Activated CD4-positive, alpha-beta T cell treated with anti-CD3 and anti-CD28 coated beads for 48 hours (primary cell): Measurements from ENCODE around the gene HIC2.
A peak's percentile ranks its signal among the peaks of the same experiment; 100 is the strongest.
"Not testable (repeated sequence)": the region's sequence is repeated elsewhere in the genome, so short reads cannot be mapped to it uniquely, and the experiment has no call there.

ENCODE experiments used
- DNase-seq: peaks from one replicate; pipeline ENCODE4 v3.0.0-alpha.2; 2020

The HIC2 gene

GRCh38 chr22:21450858-21451353, 33.7 kb downstream of the HIC2 start:
- no peak for DNase-seq

DNA sequence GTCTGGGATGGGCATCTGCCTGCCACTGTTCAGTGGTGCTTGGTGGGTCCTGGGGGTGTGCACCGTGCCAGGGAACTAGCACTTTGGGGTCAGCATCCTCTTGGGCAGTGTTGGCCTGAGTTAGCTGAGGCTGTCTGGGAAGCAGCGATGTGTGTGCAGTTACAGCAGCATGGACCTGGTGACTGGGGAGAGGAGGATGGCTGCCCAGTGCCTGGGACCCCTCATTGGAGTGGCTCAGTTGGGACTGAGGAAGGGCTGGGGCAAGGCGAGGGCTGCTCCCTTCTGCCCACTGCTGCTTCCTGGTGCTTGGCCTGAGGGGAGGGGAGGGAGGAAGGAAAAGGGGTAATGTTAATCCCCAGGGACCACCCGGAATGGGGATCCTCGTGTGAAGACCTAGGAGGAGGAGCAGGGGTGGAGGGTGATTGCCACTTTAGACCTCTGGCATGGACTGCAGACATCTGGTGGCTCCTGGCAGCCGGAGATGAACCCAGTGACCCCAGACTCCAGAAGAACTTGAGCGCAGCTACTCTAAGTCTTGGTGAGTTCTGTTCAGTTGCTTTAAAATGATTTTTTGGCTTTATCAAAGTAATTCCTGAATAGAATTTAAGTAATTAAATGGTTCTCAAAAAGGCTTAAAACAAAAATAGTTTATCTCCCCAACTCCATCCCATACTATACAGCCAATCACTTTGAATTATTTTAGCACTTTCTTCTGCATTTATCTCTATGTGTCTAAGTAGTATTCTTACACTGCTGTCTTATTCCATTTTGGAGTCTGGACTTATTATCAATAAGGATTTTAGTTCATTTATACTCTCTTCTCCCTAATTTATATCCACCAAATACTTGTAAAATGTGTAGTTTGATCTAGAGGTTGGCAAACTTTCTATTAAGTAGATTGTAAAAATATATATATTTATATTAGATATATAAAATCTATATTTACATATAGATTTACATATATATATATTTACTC, 34.7 kb downstream of the HIC2 start:
- DNase-seq: no peak

GRCh38 chr22:21452666-21453065, 35.5 kb downstream of the HIC2 start:
- not testable (repeated sequence) for DNase-seq

GRCh38 chr22:21454998-21455333, 37.8 kb downstream of the HIC2 start:
- DNase-seq: not testable (repeated sequence)

- no peak for DNase-seq
These were observed 38.3 kb downstream of the HIC2 start for GRCh38 chr22:21455334-21456089.

- DNase-seq: no peak
These were observed 40.0 kb downstream of the HIC2 start for GRCh38 chr22:21457023-21457787.

DNA sequence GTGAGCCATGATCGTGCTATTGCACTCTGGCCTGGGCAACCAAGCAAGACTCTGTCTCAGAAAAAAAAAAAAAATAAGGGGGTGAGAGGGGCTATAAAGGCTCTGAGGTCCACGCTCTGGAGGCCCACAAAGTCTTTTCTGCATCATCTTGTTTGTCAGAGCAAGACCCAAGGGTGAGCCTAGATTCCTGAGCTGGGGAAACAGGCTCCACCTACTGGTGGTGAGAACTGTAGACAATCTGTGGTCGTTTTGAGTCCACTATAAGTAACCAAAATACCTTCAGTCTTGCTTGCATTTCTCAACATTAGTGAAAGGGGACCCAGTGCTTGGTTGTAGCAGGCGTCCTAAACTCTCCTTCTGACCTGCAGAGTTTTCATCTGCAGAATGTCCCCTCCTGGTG, 45.5 kb downstream of the HIC2 start:
- DNase-seq: not testable (repeated sequence)

DNA sequence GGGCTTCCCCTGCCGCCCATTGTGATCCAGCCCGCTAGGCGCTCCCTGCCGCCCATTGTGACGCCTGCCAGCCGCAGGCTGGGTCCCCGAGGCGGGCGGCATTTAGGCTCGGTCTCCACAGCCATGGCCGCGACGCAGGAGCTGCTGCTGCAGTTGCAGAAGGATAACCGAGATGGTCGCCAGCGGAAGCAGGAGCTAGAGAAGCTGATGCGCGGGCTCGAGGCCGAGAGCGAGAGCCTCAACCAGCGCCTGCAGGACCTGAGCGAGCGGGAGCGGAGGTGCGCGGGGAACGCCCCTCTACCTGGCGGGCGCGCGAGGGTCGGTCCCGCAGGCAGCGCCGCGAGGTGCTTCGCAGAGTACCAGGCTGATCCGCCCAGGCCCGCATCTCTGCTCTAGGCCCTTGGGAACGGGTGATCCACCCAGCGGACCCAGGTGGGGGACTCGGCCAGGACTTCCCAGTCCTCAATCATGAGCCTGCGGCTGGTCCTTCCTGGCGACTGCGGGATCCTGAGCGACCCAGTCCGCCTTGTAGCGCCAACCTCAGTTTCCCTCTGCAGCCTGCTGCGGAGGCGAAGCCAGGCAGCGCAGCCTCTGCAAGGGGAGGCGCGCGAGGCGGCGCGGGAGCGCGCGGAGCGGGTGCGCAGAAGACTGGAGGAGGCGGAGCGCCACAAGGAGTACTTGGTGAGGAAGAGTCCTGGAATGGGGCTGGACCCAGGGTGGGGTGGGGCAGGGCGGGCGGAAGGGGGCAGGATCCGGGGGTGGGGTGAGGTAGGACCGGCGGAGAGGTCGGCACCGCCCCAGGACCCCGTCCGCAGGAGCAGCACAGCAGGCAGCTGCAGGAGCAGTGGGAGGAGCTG, 50.4 kb downstream of the HIC2 start, which contains the start of gene TMEM191C:
Gene TMEM191C (plus strand): TSS at position 51 of the 857 bp plus-strand sequence. CDS start 73 bp downstream, at position 124.
- not testable (repeated sequence) for DNase-seq

DNA sequence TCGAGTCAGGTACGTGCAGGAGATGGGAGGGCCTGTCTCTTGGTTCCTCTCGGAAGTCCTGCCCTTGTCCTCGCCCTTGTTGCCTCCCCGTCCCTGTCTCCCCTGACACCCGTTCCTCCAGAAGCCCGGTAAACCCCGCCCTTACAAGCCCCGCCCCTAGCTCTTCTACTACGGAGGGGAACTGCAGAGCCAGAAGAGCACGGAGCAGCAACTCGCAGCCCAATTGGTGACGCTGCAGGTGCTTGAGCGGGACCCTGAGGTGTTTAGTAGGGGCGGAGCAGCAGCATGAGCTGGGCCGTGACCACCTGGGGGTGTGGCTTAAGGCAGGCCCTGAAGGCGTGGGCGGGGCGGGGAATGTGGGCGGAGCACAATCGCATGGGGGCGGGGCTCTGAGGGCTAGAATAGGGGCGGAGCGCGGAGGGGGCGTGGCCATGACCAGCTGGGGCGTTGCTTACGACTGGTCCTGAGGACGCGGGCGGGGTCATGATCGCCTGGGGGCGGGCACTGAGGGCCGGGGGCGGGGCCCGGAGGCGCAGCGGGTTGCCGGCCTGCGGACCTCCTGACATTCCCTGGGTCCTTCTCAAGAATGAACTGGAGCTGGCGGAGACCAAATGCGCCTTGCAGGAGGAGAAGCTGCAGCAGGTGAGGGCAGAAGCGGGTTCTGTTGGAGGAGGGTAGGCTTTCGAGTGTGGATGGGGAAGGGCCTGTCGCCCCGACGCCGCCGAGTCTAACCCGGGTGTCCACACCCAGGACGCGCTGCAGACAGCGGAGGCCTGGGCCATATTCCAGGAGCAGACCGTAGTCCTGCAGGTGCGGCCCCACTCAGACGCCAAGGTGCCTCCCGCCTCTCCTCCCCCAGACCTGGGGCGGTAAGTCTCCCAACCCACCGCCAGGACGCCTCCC, 51.3 kb downstream of the HIC2 start:
- DNase-seq: peak; percentile 96

GRCh38 chr22:21469097-21469994, 52.2 kb downstream of the HIC2 start:
- peak; percentile 37 for DNase-seq

DNA sequence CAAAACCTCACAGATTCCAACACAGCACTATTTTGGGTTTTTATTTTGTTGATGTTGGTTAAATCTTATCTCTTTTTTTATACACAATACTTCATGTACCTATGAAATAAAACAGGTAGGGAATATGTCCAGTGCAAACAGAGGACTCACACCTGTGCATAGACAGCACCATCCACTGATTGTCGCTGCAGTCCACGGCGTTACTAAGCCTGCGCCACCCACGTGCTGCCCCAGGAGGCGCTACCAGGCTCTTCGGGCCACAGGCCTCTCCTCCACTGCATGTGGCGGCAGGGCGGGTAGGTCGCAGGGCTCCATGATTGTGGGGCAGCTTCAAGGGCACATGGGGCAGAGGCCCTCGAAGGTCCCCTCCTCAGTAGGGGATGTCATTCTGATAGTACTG, 55.8 kb downstream of the HIC2 start:
- DNase-seq: not testable (repeated sequence)

DNA sequence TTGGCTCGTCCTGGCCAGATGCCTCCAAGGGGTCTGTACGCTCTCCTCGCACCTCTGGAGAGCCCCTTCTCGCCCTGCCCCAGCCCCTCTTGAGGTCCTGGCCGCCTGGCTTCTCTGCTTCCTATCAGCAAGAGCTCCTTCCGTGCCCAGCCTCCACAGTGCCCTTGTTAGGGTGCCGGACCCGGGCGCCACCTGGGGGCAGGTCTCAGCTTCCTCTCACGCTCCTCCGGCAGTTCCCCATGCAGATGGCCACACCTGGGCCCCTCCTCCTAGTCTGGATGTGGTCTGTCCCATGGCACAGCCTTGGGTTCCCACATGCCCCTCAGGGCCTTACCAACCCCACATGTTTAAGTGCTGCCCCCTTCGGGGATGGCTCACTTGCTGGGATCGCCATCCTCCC, 56.5 kb downstream of the HIC2 start:
- not testable (repeated sequence) for DNase-seq

- not testable (repeated sequence) for DNase-seq
These were observed 66.9 kb downstream of the HIC2 start for GRCh38 chr22:21484039-21484438.

GRCh38 chr22:21487723-21488122, 70.6 kb downstream of the HIC2 start:
- DNase-seq: not testable (repeated sequence)

DNA sequence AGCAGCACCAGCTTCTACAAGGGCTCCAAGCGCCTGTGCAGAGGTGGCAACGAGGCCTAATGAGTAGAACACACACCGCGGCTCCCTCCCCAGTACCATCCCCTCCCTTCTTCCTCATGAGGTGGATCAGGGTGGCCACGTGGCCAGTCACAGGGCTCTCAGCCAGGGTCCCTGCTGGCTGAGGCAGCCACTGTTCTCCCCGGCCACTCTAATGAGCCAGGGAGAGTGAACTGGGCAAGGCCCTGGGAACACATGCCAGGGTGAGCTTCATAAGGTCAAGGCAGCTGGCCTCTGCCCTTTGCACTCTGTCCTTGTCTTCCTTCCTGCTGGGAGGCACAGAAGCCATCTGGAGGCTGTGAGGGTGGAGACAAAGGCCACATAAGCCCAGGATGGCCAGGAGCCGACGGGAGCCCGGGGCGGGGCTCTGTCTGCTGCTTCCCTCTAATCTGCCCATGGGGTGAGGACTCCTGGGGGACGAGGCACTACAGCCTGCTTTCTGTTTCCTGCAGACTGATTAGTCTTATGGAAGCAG, 72.0 kb downstream of the HIC2 start:
- not testable (repeated sequence) for DNase-seq

GRCh38 chr22:21490556-21490955, 73.4 kb downstream of the HIC2 start:
- DNase-seq: not testable (repeated sequence)

DNA sequence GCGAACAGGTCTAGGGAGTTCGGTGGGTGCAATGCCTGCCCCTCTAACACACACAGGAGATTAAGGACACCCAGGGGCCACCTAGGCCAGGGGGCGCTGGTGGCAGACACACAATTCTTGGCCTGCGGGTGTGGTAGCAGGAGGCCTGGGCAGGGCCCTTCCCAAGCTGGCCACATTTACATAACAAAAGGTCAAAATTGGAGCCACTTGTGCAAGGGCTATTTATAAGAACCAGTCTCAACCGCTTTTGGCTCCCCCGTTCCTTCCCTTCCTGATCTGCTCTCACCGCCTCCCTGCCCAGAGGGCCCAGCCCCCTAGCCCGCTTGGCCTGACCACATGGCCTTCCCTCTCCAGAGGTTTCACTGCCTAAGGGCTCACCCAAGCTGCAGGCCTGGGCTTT, 75.1 kb downstream of the HIC2 start:
- DNase-seq: not testable (repeated sequence)

DNA sequence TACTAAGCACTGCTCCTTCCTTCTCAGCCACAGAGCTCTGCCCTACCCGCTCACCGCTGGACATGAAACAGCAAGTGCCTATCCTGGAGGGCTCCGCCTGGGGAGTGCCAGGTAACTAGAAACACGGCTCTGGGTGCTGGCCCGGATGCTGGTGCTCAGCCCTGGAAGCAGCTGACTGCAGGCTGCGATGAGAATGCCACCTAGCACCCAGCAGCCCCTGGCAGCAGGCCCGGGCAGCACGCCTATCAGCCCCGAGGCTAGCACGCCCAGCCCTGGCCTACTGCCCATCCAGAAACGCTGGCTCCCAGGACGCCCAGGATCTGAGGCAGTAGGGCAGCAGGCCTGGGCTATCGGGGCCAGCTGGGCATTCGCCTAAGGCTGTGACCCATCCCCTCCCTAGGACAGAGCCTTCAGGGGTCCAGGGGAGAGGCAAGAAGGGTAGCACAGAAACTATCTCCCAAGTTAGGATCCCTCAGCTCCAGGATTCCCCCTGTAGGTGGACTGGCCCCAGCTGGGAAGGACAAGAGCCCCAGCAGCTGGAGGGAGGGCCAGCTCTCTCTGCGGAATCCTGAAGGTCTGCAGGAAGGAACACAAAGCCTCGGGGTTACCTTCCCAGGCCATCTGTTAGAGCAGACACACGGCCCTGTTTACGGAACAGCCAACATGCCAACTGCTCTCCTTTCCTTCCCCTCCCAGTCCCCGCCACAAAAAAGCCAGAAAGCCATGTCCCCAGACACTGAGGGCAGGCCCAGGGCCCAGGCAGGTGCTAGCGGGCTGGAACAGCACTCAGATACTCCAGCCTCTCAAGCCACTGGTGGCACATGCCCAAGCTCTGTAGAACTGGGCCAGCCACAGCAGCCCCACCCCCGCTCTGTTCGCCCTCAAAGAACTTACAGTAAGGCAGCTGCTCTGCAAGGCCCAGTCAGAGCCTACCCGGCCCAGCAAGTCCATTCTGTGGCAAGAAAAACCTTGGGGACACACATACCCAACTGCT, 76.9 kb downstream of the HIC2 start:
- not testable (repeated sequence) for DNase-seq
